GM12891 (cell line): ENCODE results near the gene SLC9A9.

Experiments used
- PAX5 ChIP-seq: IDR thresholded peaks from 2 replicates; pipeline ENCODE4 v1.6.1; 2011; ENCODE audit warnings: low read length, moderate library complexity, mild to moderate bottlenecking; ENCODE audit not compliant: insufficient read depth, severe bottlenecking
- POLR2A ChIP-seq: IDR thresholded peaks from 2 replicates; pipeline ENCODE4 v1.6.1; 2011; ENCODE audit warnings: low read depth, low read length, control low read depth
- POLR2AphosphoS5 ChIP-seq: IDR thresholded peaks from 2 replicates; pipeline ENCODE4 v1.6.1; 2011; ENCODE audit warnings: low read depth, low read length, control low read depth
- SPI1 ChIP-seq: IDR thresholded peaks from 2 replicates; pipeline ENCODE4 v1.6.1; 2011; ENCODE audit warnings: low read depth, low read length, control low read depth
- TAF1 ChIP-seq: IDR thresholded peaks from 2 replicates; pipeline ENCODE4 v1.6.1; 2011; ENCODE audit warnings: low read depth, low read length, control low read depth

GRCh38 chr3:143333367-143333766 is 514.9 kb downstream of the SLC9A9 start:
- TF ChIP-seq POLR2A (no peak), POLR2AphosphoS5 (no peak), SPI1 (no peak), TAF1 (no peak), PAX5 (no peak)
